LoVo (cell line): ENCODE results near the gene KMT2A.
"Not testable (repeated sequence)": the region's sequence is repeated elsewhere in the genome, so short reads cannot be mapped to it uniquely, and the experiment has no call there.

Experiments used
- DNase-seq: peaks from one replicate; pipeline ENCODE4 v3.0.0-alpha.2; 2016; ENCODE audit warnings: low spot score

Gene KMT2A

DNA sequence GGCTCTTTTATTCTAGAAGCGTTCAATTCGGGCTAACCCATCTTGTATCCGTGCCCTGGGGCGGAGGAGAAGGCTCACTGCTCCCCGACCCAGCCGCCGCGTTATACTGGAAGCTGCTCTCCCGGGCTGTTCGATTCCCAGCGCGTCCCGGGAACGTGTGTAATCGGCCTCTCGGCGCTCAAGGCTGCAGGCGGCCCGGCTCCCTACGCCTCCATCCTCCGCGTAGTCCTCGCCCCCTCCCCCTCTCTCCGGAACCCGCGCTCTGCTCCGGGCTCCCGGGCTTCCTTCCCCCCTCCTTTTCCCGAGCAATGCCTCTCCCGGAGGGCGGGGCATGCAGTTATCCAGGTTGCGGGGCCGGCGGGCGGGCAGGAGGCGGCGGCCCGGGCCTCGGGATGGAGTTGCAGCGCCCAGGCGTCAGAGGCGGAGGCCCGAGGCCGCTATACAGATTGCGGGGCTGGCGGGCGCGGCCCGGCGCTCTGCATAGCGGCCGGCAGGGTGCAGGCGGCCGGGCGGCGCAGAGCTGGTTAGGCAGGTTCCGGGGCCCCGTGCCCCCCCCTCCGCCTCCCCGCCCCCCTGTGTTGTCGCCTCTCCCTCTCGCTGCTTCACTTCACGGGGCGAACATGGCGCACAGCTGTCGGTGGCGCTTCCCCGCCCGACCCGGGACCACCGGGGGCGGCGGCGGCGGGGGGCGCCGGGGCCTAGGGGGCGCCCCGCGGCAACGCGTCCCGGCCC, at the start of gene KMT2A:
Gene KMT2A (plus strand): TSS at position 600 of the 732 bp plus-strand sequence. CDS start 21 bp downstream, at position 621.
- DNase-seq, result peak; percentile 95

- DNase-seq, result no peak
These were observed 40.2 kb upstream of the KMT2A start for GRCh38 chr11:118396097-118396501.

- DNase-seq, result no peak
These were observed 38.8 kb upstream of the KMT2A start for GRCh38 chr11:118397448-118397847.

DNA sequence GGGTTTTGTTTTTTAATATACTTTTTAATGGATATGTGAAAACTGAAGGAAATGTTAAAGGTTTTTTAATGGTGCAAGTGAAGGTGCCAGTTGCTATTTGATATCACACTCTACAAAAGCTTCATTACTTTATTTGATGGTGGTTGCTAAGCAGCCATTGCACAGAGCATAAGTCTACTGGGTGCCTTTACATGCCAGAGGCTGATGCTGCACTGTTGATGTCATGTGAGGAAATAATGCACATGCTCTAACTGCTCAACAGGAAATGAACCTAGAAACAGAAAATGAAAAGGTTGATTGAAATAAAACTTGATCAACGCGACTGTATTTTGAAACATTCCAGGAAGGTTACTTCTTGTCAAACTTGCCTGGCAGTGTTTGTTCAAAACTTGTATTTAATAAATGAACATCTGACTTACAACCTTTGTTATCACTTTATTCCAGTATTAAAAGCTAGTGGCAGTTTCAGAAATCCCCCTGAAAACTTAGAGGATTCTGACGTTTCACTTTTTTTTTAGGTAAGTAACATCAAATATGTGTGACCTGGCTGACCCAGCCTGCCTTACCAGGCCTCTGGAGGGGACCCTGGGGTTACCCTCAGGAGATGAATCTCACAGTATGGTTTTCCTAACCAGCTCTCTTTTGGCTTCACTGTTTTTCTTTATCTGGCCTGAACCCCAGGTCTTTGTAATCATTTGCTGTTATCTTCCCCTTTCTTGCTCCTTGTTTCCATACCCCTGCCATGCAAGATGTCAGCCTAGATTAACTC, 37.3 kb upstream of the KMT2A start:
- DNase-seq, result no peak

DNA sequence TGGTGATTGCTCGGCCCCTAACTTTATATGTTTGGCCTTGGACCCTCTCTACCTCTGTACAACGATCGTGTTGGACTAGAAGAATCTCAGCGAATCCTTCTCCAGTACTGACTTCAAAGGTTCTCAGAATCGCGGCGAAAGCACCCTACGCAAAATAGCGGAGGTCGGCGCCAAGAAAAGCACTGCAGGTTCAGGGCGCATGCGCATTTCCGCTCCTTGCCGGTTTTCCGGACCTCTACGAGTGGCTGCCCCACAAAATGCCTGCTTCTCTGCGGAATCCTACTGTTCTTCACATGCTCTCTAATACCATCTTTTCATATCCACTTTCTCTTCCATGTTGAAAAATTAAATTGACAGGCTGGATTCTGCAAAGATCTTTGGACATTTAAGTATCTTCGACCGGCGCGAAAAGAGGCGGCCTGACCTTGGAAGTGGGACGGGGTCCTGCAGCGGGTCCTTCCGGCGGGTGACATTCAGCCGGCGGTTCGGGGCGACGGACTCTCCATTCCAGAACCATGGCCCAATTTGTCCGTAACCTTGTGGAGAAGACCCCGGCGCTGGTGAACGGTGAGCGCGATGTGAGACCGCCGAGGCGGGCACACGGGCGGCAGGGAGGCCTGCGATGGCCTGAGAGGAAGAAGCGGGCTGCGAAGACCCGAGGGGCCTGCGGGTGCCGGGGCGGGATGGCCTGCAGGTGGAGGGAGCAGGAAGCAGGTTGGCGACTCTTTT, 35.0 kb upstream of the KMT2A start, which contains the start of gene ATP5MG:
Gene ATP5MG (plus strand): TSS at position 456 of the 729 bp plus-strand sequence. CDS start 60 bp downstream, at position 516.
- DNase-seq, result peak; percentile 92

- DNase-seq, result peak; percentile 24
These were observed 34.3 kb upstream of the KMT2A start for GRCh38 chr11:118401880-118402590.

GRCh38 chr11:118402594-118402993, 33.7 kb upstream of the KMT2A start:
- DNase-seq, result not testable (repeated sequence)

- no peak for DNase-seq
These were observed 29.6 kb upstream of the KMT2A start for GRCh38 chr11:118406599-118407166.

DNA sequence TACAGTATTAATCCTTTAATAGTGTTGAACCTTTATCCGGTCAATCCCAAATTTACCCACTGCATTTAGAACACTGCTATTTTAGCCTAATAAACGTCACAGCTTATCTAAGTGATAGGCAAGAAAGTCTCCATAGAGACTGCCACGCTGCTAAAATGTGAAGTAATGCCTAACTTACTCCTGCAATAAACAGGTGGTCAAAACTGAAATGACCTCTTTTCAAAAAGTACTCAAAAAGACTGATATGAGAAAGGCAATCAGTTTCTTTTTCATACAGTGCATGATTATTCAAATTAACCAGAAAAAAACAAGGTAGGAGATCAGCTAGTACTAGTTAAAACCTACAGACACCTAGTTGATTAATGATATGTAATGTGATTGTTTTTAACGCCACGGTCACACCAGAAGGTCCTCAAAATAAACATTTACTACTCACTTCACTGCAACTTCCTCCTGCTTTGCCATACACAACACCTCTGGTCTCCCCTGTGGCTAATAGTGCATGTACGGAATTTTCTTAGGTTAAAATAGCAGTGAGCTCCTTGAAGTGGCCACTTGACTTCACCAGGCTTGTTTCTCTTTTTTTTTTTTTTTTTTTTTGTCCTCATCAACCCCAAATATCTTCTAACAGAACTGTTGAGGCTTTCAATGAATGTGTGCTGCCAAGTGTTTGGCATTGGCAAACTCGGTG, 26.1 kb upstream of the KMT2A start:
- DNase-seq, result no peak

- no peak for DNase-seq
These were observed 24.8 kb upstream of the KMT2A start for GRCh38 chr11:118411530-118411929.

- no peak for DNase-seq
These were observed 23.4 kb upstream of the KMT2A start for GRCh38 chr11:118412921-118413320.

DNA sequence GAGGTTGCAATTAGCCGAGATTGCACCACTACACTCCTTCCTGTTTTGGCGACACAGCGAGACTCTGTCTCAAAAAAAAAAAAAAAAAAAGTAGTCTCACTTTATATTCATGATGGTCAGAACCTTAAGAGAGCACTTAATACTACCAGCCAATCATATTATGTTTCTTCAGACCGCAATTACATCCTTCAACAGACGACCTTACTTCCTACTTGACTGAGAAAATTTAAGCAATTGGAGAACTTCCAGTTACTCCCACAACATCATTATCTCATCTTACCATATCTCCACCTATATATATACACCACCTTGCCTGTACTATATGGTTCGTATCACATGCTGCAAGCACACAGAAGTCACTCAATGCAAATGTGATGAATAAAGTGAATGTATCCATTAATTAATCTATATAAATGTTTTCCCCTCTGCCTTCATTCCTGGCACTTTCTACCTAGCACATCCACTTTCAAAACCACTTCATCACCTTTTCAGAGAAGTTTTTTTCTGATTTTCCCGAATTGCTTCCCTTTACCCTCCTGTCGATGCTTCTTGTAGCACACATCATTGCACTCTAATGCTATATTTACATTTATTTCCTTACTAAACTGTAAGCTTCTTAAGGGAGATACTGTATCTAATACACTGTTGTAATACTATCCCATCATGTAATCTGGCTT, 21.1 kb upstream of the KMT2A start:
- DNase-seq, result no peak

DNA sequence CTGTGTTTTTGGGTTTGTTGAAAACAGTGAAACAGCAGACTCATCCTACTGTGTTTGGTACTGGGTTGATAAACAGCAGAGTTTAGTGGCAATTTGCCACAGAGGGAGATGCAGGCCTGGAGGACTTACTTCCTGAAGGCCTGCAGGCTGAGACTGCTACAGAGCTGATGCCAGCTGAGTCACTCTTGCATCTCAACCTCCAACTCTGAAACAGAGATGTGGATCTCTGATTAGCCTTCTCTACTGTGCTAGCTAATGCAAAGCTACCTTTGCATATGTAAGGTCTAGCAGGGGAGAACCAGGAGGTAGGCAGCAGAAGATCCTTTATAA, 20.6 kb upstream of the KMT2A start:
- DNase-seq, result peak; percentile 25

DNA sequence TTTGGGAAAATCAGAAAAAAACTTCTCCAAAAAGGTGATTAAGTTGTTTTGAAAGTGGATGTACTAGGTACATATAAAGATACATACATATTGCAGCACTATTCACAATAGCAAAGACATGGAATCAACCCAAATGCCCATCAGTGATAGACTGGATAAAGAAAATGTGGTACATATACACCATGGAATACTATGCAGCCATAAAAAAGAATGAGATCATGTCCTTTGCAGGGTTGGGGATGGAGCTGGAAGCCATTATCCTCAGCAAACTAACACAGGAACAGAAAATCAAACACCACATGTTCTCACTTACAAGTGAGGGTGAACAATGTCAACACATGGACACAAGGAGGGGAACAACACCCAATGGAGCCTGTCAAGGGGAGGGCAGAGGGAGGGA, 19.4 kb upstream of the KMT2A start:
- DNase-seq, result not testable (repeated sequence)

GRCh38 chr11:118417801-118418200, 18.5 kb upstream of the KMT2A start:
- no peak for DNase-seq

- no peak for DNase-seq
These were observed 17.5 kb upstream of the KMT2A start for GRCh38 chr11:118418766-118419165.

DNA sequence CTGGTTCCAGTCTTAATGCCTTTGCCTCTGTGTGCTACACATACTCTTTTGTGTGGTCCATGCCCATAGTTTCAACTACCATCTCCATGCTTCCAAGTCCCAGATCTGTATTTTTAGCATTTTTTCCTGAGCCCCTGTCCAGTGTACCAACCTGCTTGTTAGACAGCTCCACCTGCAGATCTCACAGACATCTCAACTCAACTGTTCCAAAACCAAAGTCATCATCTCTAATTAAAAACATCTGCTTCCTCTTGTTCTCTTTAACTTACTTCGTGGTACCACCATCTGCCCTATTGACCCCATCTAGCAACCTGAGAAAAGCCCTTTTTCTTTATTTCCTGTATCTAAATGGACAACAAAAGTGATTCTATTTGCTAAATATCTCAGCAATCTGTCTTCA, 8.6 kb upstream of the KMT2A start:
- DNase-seq, result no peak

GRCh38 chr11:118430956-118431355, 5.3 kb upstream of the KMT2A start:
- no peak for DNase-seq

GRCh38 chr11:118434123-118434552, 2.2 kb upstream of the KMT2A start:
- DNase-seq, result no peak

GRCh38 chr11:118434553-118435289, 1.6 kb upstream of the KMT2A start:
- DNase-seq, result no peak
